Large intestine (tissue), 3 donors: ENCODE data around the gene TMEM38B. TPM values are rescaled to one million over a fixed set of nuclear protein-coding genes. Genes with fewer than 3 reads are reported as not detected.
A peak's percentile ranks its signal among the peaks of the same experiment; 100 is the strongest.
"Not testable (repeated sequence)": the region's sequence is repeated elsewhere in the genome, so short reads cannot be mapped to it uniquely, and the experiment has no call there.

ENCODE experiments used
- DNase-seq, 2 donors: peaks; one replicate each; pipeline versions ENCODE4 v3.0.0 to v3.0.0-alpha.2; 2013
- H3K27ac ChIP-seq: one replicate; pipeline ENCODE4 v1.5.1; 2013; ENCODE audit warnings: low read length
- H3K27me3 ChIP-seq: 2 replicates; pipeline ENCODE4 v1.6.1; 2013; ENCODE audit warnings: low read length; ENCODE audit not compliant: control insufficient read depth, insufficient read depth
- H3K36me3 ChIP-seq: 2 replicates; pipeline ENCODE4 v1.6.1; 2013; ENCODE audit warnings: low read length; ENCODE audit not compliant: control insufficient read depth, insufficient read depth
- H3K4me1 ChIP-seq: one replicate; pipeline ENCODE4 v1.6.1; 2013; ENCODE audit warnings: low read length; ENCODE audit not compliant: control insufficient read depth, insufficient read depth
- H3K4me3 ChIP-seq: one replicate; pipeline ENCODE4 v1.5.1; 2013; ENCODE audit warnings: low read length
- H3K9me3 ChIP-seq: one replicate; pipeline ENCODE4 v1.6.1; 2013; ENCODE audit warnings: mild to moderate bottlenecking, low read depth, low read length, moderate library complexity; ENCODE audit not compliant: control insufficient read depth
- WGBS: methylation state at CpG from one replicate; pipeline ENCODE4 v1.1.5; 2013; ENCODE audit warnings: low lambda C conversion rate; ENCODE audit not compliant: insufficient coverage; 5-methylcytosine and 5-hydroxymethylcytosine counted together
- polyA plus RNA-seq: library from polyadenylated mRNA; unstranded; fragments of 120-200 nt; gene quantifications from one replicate; pipeline ENCODE4 v1.2.1, GENCODE V29; 2013

TMEM38B gene
- polyA plus RNA-seq, 1 donor: 38.7 TPM

GRCh38 chr9:105698348-105698870 lies 4.1 kb downstream of the TMEM38B start:
- Histone ChIP-seq H3K9me3 (no peaks in the 10 kb centered on the region), H3K36me3 (no peaks in the 10 kb centered on the region), H3K4me1 (peaks cover 9% of the 10 kb centered on the region), H3K27me3 (peaks cover 4% of the 10 kb centered on the region), H3K4me3 (no peak overlapping the region), H3K27ac (no peak overlapping the region)
- no peak for DNase-seq
- 100% methylated on average over 1 of the region's 1 CpG for WGBS

GRCh38 chr9:105700668-105701067 lies 6.3 kb downstream of the TMEM38B start:
- Histone ChIP-seq H3K4me1 (peaks cover 9% of the 10 kb centered on the region), H3K9me3 (no peaks in the 10 kb centered on the region), H3K27me3 (no peaks in the 10 kb centered on the region), H3K36me3 (no peaks in the 10 kb centered on the region), H3K4me3 (no peak overlapping the region), H3K27ac (peak overlapping the region; percentile 63)
- no CpG with 5 or more reads among the region's 1 CpG for WGBS
- peak; percentile 73 to 89 for DNase-seq

DNA sequence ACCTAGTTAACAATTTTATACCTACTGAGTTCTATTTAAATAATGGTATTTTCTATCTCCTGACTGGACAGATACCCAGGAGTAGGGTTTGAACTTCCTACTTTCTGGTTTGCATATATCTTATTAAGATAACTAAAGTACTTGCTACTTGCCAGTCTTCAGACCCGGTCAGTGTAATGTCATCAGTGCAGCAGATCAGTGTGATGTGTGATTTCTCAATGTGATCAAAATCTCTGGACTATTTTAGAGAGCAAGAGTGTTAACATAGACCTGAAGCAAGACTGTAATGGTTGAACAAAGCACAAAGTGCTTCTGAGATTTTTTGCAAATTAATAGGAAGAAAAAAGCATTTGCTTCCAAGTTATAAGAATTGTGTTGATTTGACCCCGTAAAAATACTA lies 6.8 kb downstream of the TMEM38B start:
- 70% methylated on average over 2 of the region's 2 CpGs for WGBS
- H3K27ac ChIP-seq: peak overlapping the region; percentile 63

DNA sequence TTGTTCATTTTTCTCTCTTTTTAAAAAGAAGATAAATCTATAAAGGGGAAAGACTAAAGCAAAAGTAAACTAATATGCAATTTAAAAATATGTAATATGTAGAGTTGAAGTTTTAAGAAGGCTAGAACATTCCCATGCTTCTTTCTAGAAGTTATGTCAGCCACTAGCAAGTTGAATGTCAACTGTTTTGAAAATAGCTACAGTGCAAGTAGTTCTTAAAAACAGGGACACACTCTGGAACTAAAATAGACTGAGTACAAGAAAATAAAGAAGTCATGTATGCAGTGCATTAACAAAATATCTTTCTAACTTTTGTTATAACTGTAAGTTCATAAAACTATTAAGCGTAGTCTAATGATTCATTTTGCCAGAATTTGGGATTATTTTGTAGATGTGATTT lies 7.9 kb downstream of the TMEM38B start:
- DNase-seq: no peak
- Histone ChIP-seq H3K27ac (no peak overlapping the region), H3K27me3 (no peaks in the 10 kb centered on the region), H3K9me3 (no peaks in the 10 kb centered on the region), H3K36me3 (peaks cover 8% of the 10 kb centered on the region), H3K4me3 (no peak overlapping the region), H3K4me1 (peaks cover 9% of the 10 kb centered on the region)
- 100% methylated on average over 1 of the region's 1 CpG for whole genome bisulfite sequencing

More for the DNA sequence above, 6.8 kb downstream of the TMEM38B start:
- Histone ChIP-seq H3K4me3 (no peak overlapping the region), H3K4me1 (peaks cover 9% of the 10 kb centered on the region), H3K9me3 (no peaks in the 10 kb centered on the region), H3K27me3 (no peaks in the 10 kb centered on the region), H3K36me3 (peaks cover under 1% of the 10 kb centered on the region)
- DNase-seq: no peak

DNA sequence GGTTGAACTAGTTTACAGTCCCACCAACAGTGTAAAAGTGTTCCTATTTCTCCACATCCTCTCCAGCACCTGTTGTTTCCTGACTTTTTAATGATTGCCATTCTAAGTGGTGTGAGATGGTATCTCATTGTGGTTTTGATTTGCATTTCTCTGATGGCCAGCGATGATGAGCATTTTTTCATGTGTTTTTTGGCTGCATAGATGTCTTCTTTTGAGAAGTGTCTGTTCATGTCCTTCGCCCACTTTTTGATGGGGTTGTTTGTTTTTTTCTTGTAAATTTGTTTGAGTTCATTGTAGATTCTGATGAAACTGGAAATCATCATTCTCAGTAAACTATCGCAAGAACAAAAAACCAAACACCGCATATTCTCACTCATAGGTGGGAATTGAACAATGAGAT lies 9.3 kb downstream of the TMEM38B start:
- H3K27ac ChIP-seq, H3K36me3 ChIP-seq, H3K4me1 ChIP-seq, H3K9me3 ChIP-seq, H3K4me3 ChIP-seq, H3K27me3 ChIP-seq, DNase-seq: not testable (repeated sequence)
- whole genome bisulfite sequencing: no CpG with 5 or more reads among the region's 4 CpGs

DNA sequence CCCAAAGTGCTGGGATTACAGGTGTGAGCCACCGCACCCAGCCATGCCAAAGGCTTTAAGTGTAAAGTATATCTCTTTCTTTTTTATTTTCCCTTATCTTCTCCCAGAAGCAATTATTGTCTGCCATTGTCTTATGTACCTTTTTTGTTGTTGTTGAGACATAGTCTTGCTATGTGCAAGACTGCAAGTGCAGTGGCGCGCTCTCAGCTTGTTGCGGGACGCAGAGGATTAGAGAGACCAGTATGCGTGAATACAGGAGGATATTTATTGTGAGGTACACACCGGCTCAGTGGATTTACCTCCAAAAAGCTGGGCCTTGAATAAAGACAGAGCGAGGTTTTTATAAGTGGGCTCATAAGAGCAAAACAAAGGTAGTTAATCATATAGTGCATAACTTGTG lies 11.8 kb downstream of the TMEM38B start:
- H3K27me3 ChIP-seq: no peaks in the 10 kb centered on the region
- no peak for DNase-seq
- no peak overlapping the region for H3K27ac ChIP-seq
- peaks cover 14% of the 10 kb centered on the region for H3K36me3 ChIP-seq
- WGBS: no CpG with 5 or more reads among the region's 8 CpGs
- peaks cover 2% of the 10 kb centered on the region for H3K4me1 ChIP-seq
- no peak overlapping the region for H3K4me3 ChIP-seq
- H3K9me3 ChIP-seq: no peaks in the 10 kb centered on the region

DNA sequence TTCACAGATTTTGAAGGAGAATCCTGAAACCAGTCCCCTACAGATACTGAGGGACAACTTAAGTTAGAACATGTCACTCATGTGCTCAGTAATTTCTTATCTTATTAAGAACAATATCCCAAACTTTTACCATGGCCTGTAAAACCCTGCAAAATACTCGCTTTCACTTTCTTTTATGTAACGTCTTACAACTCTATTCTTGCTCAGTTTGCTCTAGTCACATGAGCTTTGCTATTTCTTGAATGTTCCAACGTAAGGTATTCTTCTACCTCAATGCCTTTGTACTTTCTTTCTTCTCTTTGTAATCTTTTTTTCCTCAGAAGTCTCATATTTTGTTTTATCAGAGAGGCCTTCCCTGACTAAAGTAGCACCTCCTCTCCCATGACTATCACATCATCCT lies 14.1 kb downstream of the TMEM38B start:
- Histone ChIP-seq H3K4me1 (peaks cover 2% of the 10 kb centered on the region), H3K9me3 (peaks cover 4% of the 10 kb centered on the region), H3K36me3 (peaks cover 14% of the 10 kb centered on the region), H3K4me3 (no peak overlapping the region), H3K27me3 (no peaks in the 10 kb centered on the region), H3K27ac (no peak overlapping the region)
- WGBS: 30% methylated on average over 3 of the region's 3 CpGs
- peak in 1 of 2 donors; percentile 48 for DNase-seq

- Histone ChIP-seq H3K4me1 (peaks cover 2% of the 10 kb centered on the region), H3K27me3 (no peaks in the 10 kb centered on the region), H3K36me3 (peaks cover 21% of the 10 kb centered on the region), H3K9me3 (peaks cover 7% of the 10 kb centered on the region), H3K27ac (no peak overlapping the region), H3K4me3 (no peak overlapping the region)
- WGBS: no CpG with 5 or more reads among the region's 13 CpGs
- DNase-seq: no peak
Measured at GRCh38 chr9:105710638-105711037, 16.3 kb downstream of the TMEM38B start.

DNA sequence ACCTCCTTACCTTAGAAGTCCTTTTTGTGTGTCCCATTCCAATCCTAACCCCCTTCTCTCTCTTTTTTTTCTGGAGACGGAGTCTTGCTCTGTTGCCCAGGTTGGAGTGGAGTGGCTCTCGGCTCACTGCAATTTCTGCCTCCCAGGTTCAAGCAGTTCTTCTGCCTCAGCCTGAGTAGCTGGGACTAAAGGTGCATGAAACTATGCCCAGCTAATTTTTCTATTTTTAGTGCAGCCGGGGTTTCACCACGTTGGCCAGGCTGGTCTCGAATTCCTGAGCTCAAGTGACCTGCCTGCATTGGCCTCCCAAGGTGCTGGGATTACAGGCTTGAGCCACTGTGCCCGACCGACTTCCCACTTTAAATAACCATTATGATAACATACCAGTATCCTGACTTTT lies 17.5 kb downstream of the TMEM38B start:
- peaks cover 7% of the 10 kb centered on the region for H3K9me3 ChIP-seq
- no peak overlapping the region for H3K4me3 ChIP-seq
- peaks cover 14% of the 10 kb centered on the region for H3K36me3 ChIP-seq
- no CpG with 5 or more reads among the region's 7 CpGs for WGBS
- H3K27me3 ChIP-seq: no peaks in the 10 kb centered on the region
- peaks cover 2% of the 10 kb centered on the region for H3K4me1 ChIP-seq
- no peak for DNase-seq
- H3K27ac ChIP-seq: no peak overlapping the region

DNA sequence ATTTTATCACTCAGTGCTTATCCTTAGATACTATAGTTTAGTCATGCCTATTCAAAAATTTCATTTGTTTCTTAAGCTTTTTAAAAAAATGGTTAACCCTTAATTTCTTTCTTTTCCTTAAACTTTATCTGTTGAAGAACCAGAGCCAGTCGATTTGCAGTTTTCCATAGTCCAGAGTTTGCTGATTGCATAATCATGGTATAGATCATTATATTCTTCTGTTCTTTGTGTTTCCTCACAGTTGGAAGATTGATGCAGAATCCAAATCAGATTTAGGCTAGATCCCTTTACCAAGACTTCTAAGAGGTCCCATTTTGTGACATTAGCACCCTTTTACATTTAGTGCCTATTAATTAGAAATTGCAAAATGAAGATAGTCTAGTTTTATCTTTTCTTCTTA lies 18.0 kb downstream of the TMEM38B start:
- H3K9me3 ChIP-seq: peaks cover 7% of the 10 kb centered on the region
- WGBS: 29% methylated on average over 1 of the region's 1 CpG
- H3K4me1 ChIP-seq: peaks cover 2% of the 10 kb centered on the region

DNA sequence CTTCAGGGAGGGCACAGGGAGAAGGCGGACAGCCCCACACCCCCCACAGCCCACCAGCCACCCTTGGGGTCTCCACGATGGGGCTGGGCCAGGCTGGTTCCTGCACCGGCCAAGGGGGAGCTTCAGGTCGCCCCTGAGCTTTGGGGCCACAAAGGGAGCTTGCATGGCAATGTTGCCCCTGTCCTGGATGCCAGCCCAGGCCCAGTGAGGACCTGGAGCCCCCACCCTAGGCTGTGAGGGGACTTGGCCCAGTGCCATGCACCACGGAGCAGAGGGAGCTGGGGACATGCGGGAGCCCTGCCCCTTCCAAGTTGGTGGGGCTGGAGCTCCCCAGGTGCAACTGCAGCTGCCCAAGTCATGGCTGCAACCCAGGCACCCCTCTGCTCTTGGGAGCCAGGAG lies 18.4 kb downstream of the TMEM38B start:
- peaks cover 7% of the 10 kb centered on the region for H3K9me3 ChIP-seq
- no peaks in the 10 kb centered on the region for H3K27me3 ChIP-seq
- WGBS: no CpG with 5 or more reads among the region's 6 CpGs
- H3K4me3 ChIP-seq: no peak overlapping the region
- peaks cover 2% of the 10 kb centered on the region for H3K4me1 ChIP-seq
- peaks cover 13% of the 10 kb centered on the region for H3K36me3 ChIP-seq
- no peak for DNase-seq
- no peak overlapping the region for H3K27ac ChIP-seq

More for the DNA sequence above, 18.0 kb downstream of the TMEM38B start:
- H3K27ac ChIP-seq: no peak overlapping the region
- DNase-seq: no peak
- H3K36me3 ChIP-seq: peaks cover 13% of the 10 kb centered on the region
- no peaks in the 10 kb centered on the region for H3K27me3 ChIP-seq
- H3K4me3 ChIP-seq: no peak overlapping the region
